CD4-positive, alpha-beta T cell (primary cell): ENCODE measurements around the gene ASB18. TPM values are rescaled to one million over a fixed set of nuclear protein-coding genes. Genes with fewer than 3 reads are reported as not detected.

ENCODE experiments used
- ATAC-seq: fragments of 200-7000 bp; cut with Tn5 transposase; one replicate; pipeline ENCODE4 v1.10.0; 2022; ENCODE audit warnings: mild to moderate bottlenecking; ENCODE audit not compliant: poor library complexity
- CTCF ChIA-PET: fragments of 350-600 bp; sonication (Branson Sonifier 250); formaldehyde crosslinking; loops from one replicate; lab custom pipeline; 2021; ENCODE audit warnings: antibody characterized with exemption, inconsistent platforms; lab: Charles Lee
- POLR2A ChIA-PET: fragments of 350-600 bp; sonication (Branson Sonifier 250); formaldehyde crosslinking; loops from one replicate; lab custom pipeline; 2021; ENCODE audit warnings: antibody characterized with exemption, inconsistent platforms; lab: Charles Lee
- DNase-seq, 14 experiments: peaks; one replicate each; pipeline ENCODE4 v3.0.0-alpha.2; 2013 to 2020; ENCODE audit warnings: mixed read lengths in 2 of 14
- H3K27ac ChIP-seq, 2 donors: one replicate each; pipeline versions ENCODE4 v1.5.1 to v1.7.0; 2013; ENCODE audit warnings: low read length in 2 of 2, low read depth in 1 of 2, mild to moderate bottlenecking in 1 of 2
- H3K27me3 ChIP-seq, 2 experiments: 1 replicate in 1 of 2; 2 replicates in 1 of 2; pipeline versions ENCODE4 v1.6.1 to v1.7.0; 2013; ENCODE audit warnings: low read length in 2 of 2, control low read depth in 1 of 2, mild to moderate bottlenecking in 1 of 2, moderate library complexity in 1 of 2; ENCODE audit not compliant: insufficient read depth in 2 of 2, control insufficient read depth in 1 of 2
- H3K36me3 ChIP-seq: one replicate; pipeline ENCODE4 v1.6.1; 2013; ENCODE audit warnings: low read length, control low read depth; ENCODE audit not compliant: insufficient read depth
- H3K4me1 ChIP-seq: one replicate; pipeline ENCODE4 v1.6.1; 2013; ENCODE audit warnings: low read length, control low read depth; ENCODE audit not compliant: insufficient read depth
- H3K4me3 ChIP-seq: one replicate; pipeline ENCODE4 v1.5.1; 2013; ENCODE audit warnings: mild to moderate bottlenecking, low read length, moderate library complexity
- H3K9me3 ChIP-seq, 2 experiments: 1 replicate in 1 of 2; 2 replicates in 1 of 2; pipeline versions ENCODE4 v1.6.1 to v1.7.0; 2013; ENCODE audit warnings: low read length in 2 of 2, mild to moderate bottlenecking in 2 of 2, control low read depth in 1 of 2, moderate library complexity in 1 of 2; ENCODE audit not compliant: control insufficient read depth in 1 of 2, insufficient read depth in 1 of 2
- H3K27ac Mint-ChIP-seq: one replicate; pipeline ENCODE4 v1.8.0; 2020; ENCODE audit warnings: mixed read lengths
- H3K27me3 Mint-ChIP-seq: one replicate; pipeline ENCODE4 v1.8.0; 2021; ENCODE audit warnings: mixed read lengths
- H3K36me3 Mint-ChIP-seq: one replicate; pipeline ENCODE4 v1.8.0; 2021; ENCODE audit warnings: low read depth, mixed read lengths
- H3K4me1 Mint-ChIP-seq: one replicate; pipeline ENCODE4 v1.8.0; 2021; ENCODE audit warnings: low read depth, mixed read lengths
- H3K4me3 Mint-ChIP-seq: one replicate; pipeline ENCODE4 v1.8.0; 2020; ENCODE audit warnings: mild to moderate bottlenecking, mixed read lengths
- H3K9me3 Mint-ChIP-seq: one replicate; pipeline ENCODE4 v1.8.0; 2020; ENCODE audit warnings: mixed read lengths
- CTCF ChIP-seq: fragments of 200-600 bp; IDR thresholded peaks from one replicate; pipeline ENCODE4 v1.8.0; 2022; ENCODE audit warnings: antibody characterized with exemption, mild to moderate bottlenecking
- intact Hi-C, 2 experiments: fragments of 100-400 bp; cut with DNase I in 1 of 2; cut with micrococcal nuclease in 1 of 2; formaldehyde crosslinking; loops; one replicate each; pipeline versions ENCODE4 v1.15.1 to v1.9.0; 2023 to 2025; cut with DNase I, micrococcal nuclease
- total RNA-seq, 174 experiments: library from RNA in 2 of 174; stranded (reverse) in 2 of 174; gene quantifications; one replicate each; pipeline ENCODE4 v1.2.3 and lab custom pipeline; 2021 to 2026

The ASB18 gene
- total RNA-seq, 2 experiments from 2014 or later, result not detected

GRCh38 chr2:236195726-236196125, 68.5 kb downstream of the ASB18 start:
- no peak overlapping the region for H3K27ac ChIP-seq
- H3K9me3 Mint-ChIP-seq, result no peaks in the 10 kb centered on the region
- no peaks in the 10 kb centered on the region for H3K4me1 Mint-ChIP-seq
- no peaks in the 10 kb centered on the region for H3K9me3 ChIP-seq
- H3K36me3 ChIP-seq, result no peaks in the 10 kb centered on the region
- H3K27ac Mint-ChIP-seq, result no peak overlapping the region
- H3K27me3 Mint-ChIP-seq, result peaks cover 9% of the 10 kb centered on the region
- POLR2A ChIA-PET, result no interaction called here
- H3K36me3 Mint-ChIP-seq, result no peaks in the 10 kb centered on the region
- H3K27me3 ChIP-seq, result peaks cover 0 to 4% of the 10 kb centered on the region in 2 experiments
- H3K4me3 Mint-ChIP-seq, result no peak overlapping the region
- no peak for ATAC-seq
- TF ChIP-seq CTCF, result no peak
- no peaks in the 10 kb centered on the region for H3K4me1 ChIP-seq
- no peak overlapping the region for H3K4me3 ChIP-seq
- CTCF ChIA-PET, result no interaction called here
- no peak for DNase-seq
- intact Hi-C loops, result no loop called here

GRCh38 chr2:236194786-236195185, 69.4 kb downstream of the ASB18 start:
- no peak overlapping the region for H3K27ac ChIP-seq
- ATAC-seq (no peak), DNase-seq (no peak)
- Mint-ChIP-seq H3K4me3 (no peak overlapping the region), H3K27ac (no peak overlapping the region), H3K9me3 (no peaks in the 10 kb centered on the region), H3K27me3 (peaks cover 5% of the 10 kb centered on the region), H3K36me3 (no peaks in the 10 kb centered on the region), H3K4me1 (no peaks in the 10 kb centered on the region)
- no peaks in the 10 kb centered on the region for H3K36me3 ChIP-seq
- H3K4me3 ChIP-seq, result no peak overlapping the region
- intact Hi-C loops, result no loop called here
- ChIA-PET POLR2A (no interaction called here), CTCF (no interaction called here)
- H3K4me1 ChIP-seq, result no peaks in the 10 kb centered on the region
- no peaks in the 10 kb centered on the region for H3K9me3 ChIP-seq
- peaks cover 0 to 4% of the 10 kb centered on the region in 2 experiments for H3K27me3 ChIP-seq
- no peak for TF ChIP-seq CTCF

GRCh38 chr2:236193026-236193425, 71.2 kb downstream of the ASB18 start:
- H3K9me3 Mint-ChIP-seq, result no peaks in the 10 kb centered on the region
- no peak overlapping the region for H3K27ac ChIP-seq
- DNase-seq, result no peak
- H3K4me3 ChIP-seq, result no peak overlapping the region
- no peaks in the 10 kb centered on the region for H3K27me3 Mint-ChIP-seq
- no peak for TF ChIP-seq CTCF
- POLR2A ChIA-PET, result no interaction called here
- no peaks in the 10 kb centered on the region for H3K36me3 ChIP-seq
- ATAC-seq, result no peak
- no peaks in the 10 kb centered on the region for H3K9me3 ChIP-seq
- H3K4me1 ChIP-seq, result no peaks in the 10 kb centered on the region
- no peak overlapping the region for H3K4me3 Mint-ChIP-seq
- intact Hi-C loops, result no loop called here
- no peak overlapping the region for H3K27ac Mint-ChIP-seq
- peaks cover 0 to 4% of the 10 kb centered on the region in 2 experiments for H3K27me3 ChIP-seq
- no peaks in the 10 kb centered on the region for H3K36me3 Mint-ChIP-seq
- CTCF ChIA-PET, result no interaction called here
- no peaks in the 10 kb centered on the region for H3K4me1 Mint-ChIP-seq
